G401.6 (cell line): ENCODE measurements around the gene GIPC3.

Experiments
- FAIRE-seq: peaks from 2 replicates; lab custom pipeline; 2012; peaks lifted over from hg19 to GRCh38; lab: Jason Lieb, UNC

The GIPC3 gene

DNA sequence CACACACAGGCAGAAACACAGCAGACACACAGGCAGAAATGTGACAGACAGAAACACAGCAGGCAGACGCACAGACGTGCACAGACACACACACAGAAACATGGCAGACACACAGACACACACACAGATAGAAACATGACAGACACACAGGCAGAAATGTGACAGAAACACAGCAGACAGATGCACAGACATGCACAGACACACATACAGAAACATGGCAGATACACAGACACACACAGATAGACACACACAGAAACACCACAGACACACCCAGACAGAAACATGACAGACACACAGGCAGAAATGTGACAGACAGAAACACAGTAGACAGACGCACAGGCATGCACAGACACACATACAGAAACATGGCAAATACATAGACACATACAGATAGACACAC, 20.1 kb downstream of the GIPC3 start:
- FAIRE-seq = no peak

DNA sequence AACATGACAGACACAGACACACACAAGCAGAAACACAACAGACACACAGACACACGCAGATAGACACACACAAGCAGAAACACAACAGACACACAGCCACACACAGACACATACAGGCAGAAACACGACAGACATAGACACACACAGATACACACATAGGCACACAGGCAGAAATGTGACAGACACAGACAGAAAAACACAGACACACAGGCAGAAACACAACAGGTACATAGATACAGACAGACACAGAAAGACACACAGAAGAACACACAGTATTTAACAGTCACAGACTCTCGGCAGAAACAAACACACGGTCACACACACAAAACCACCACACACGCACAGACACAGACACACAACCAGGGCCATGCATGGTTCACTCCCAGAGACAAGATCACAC, 20.5 kb downstream of the GIPC3 start:
- FAIRE-seq = no peak

- FAIRE-seq = no peak
These were observed 21.0 kb downstream of the GIPC3 start for GRCh38 chr19:3606174-3606689.

DNA sequence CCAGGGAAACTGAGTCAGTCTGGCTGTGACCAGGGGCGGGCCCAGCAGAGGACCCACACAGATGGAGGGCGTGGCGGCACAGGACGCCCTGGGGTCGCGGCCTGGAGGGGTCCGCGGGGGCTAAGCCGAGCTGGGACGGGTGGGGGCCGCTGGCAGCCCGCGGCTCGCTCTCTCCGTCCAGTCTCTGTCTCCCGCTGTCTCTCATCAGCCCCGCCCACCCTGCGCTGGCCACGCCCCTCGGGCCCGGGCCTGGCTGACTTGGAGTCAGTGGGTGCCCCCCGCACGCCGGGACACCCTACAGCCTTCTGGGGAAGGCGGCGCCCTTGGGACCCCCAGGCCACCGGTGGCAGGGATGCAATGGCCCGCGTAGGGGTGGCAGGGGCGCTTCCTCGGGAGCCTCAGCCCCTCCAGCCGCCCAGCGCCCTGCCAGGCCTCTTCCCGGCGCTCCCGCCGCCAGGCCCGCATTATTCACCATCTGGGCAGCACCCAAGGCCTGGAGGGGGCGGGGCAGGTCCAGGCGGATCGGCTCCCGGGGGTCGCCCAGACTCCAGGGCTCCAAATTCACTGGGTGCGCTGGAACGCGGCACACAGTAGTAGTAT, 21.5 kb downstream of the GIPC3 start, which contains the start of gene TBXA2R:
Gene TBXA2R (minus strand): TSS at position 186 of the 600 bp plus-strand sequence. CDS start 6,241 bp downstream, outside the sequence.
- FAIRE-seq = no peak

DNA sequence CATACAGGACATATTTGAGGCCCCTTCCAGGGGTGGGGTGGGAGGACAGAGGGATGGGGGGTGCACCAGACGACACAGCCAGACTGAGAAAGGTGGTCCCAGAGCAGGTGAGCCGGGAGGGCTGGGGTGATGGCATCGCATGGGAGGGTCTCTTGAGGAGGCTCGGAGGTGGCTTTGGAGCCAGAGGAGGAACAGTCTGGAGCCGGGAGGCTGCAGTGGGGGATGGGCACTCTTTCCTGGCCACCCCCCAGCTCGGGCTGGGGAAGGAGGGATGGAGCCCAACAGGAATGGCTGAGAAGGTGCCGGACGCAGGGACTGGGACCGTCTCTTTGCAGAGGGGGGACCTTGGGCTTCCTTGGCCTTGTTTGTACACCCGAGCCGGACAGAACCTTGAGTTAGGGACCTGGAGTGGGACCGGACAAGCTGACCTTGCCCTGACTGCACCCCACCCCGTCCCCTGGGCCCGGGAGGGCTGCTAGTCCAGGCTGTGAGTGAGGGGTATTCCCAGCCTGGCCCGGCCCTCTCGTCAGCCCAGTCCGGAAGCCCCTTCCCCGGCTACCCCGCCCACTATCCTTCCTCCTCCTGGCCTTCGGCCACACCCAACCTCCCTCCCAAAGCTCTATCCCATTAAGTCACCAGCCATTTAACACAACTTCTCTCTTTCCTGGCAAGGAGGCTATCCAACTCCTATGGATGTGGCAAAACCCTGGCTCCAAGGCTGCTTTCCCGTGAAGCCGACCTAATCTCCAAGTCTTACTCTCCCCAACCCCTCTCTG, 22.2 kb downstream of the GIPC3 start:
- FAIRE-seq = peak; percentile 96

DNA sequence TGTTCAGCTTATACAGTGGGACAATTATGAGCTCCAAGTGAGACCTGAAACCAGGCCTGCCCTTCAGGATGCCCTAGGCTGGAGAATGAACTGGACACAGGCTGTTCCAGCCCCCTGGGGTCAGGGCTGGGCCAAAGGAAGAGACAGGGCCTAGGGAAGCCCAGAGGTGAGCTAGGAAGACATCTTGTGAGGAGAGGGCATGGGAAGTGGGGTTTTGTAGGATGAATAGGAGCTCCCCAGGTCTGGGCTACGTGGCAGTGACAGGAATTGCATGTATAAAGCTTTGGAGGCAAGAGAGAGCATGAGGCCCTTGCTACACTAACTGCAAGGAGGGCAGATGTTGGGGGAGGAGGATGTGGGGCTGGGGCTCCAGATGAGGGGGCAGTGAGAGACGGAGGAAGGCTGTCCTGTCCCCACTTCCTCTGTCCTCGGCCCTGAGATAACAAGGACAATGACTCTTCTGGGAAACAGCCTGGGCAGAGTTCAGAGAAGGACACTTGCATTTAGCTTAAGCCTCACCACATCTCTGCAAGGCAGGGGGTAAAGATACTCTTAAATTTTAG, 22.9 kb downstream of the GIPC3 start:
- FAIRE-seq = no peak

DNA sequence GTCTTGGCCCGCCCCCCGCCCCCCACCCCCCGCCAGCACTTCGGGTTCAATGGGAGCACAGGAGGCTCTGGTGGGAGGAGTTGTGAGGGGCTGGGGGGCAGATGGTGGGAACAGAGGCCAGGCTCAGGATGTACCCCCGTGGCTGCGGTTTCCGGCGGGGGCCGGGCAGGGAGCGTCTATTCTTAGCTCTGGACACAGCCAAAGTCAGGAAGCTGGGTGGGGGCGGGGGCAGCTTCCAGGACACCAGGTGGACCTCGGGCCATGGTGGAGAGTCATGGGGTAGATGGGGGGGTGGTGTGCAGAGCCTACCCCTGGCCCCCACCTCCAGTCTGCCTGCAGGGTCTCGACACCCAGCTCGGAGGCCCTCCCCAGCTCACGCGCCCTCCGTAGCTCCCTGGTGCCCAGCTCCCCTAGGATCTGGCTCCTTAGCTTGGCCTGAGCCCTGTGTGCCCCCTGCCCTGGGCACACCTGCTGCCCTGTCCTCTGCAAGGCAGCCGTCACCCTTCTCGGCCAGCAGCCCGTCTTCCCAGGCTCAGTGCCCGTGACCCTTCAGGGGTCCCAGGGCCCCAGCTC, 23.6 kb downstream of the GIPC3 start:
- no peak for FAIRE-seq

GRCh38 chr19:3609779-3610719, 24.8 kb downstream of the GIPC3 start:
- FAIRE-seq = no peak

DNA sequence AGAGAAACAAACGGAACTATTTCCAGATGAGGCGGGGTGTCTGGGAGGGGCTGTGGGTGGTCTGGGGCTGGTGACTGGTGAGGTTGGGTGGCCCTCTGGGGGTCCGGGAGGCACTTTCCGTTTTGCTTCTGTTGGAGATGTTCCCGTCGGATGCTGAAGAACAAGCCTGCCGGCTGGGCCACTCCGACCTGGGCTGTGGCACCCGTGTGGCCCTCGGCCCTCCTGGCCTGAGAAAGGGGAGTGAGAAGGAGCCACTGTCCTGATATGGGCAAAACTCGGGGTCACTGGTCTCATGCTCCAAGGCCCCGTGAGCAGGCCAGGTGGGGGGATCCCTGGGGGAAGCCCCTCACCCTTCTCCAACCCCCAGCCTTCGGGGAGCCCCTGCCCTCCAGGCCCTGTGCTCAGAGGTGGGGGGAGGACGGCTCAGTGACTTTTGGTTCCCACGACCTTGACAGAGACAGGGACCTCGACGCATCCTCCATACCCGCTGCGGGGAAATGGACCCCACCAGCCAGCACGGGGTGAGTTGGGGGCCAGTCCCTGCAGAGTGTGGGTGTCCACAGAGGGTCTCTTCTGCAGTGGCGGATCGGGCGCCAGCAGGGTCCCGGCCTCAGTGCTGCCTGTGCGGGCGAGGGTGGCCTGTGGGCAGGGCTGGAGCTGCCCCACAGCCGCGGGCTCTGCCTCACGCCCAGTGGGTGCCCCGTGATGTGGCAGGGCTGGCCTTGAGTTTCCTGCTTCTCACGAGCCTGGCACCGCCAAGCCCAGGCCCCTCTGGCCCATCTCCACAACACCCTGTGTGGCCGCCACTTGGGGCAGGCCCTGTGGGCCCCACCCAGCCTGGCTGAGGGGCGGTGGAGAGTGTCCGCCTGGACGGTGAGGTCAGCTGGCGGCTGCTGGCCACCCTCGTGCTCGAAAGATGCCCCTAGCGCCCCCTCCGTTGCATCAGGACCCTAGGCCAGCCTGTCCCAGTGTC, 25.8 kb downstream of the GIPC3 start:
- no peak for FAIRE-seq

DNA sequence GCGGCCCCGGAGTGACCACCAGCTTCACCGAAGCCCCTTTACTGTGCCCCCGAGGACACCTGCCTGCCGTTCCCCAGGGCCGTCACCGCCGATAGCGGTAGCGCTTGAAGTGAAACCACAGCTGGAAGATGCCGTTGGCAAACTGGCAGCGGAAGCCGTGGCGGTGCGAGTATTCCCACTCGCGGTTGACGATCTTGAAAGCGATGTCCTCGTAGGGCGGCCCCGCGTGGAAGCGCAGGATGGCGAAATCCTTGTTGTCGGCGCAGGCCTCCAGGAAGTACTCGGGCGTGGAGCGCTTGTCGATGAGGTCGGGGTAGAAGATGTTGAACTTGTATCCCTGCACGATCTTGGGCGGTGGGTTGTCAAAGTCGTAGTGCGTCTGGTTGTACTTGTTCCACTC, 26.6 kb downstream of the GIPC3 start:
- no peak for FAIRE-seq

- no peak for FAIRE-seq
These were observed 27.1 kb downstream of the GIPC3 start for GRCh38 chr19:3612330-3612729.

GRCh38 chr19:3612901-3613741, 27.8 kb downstream of the GIPC3 start:
- FAIRE-seq = no peak

DNA sequence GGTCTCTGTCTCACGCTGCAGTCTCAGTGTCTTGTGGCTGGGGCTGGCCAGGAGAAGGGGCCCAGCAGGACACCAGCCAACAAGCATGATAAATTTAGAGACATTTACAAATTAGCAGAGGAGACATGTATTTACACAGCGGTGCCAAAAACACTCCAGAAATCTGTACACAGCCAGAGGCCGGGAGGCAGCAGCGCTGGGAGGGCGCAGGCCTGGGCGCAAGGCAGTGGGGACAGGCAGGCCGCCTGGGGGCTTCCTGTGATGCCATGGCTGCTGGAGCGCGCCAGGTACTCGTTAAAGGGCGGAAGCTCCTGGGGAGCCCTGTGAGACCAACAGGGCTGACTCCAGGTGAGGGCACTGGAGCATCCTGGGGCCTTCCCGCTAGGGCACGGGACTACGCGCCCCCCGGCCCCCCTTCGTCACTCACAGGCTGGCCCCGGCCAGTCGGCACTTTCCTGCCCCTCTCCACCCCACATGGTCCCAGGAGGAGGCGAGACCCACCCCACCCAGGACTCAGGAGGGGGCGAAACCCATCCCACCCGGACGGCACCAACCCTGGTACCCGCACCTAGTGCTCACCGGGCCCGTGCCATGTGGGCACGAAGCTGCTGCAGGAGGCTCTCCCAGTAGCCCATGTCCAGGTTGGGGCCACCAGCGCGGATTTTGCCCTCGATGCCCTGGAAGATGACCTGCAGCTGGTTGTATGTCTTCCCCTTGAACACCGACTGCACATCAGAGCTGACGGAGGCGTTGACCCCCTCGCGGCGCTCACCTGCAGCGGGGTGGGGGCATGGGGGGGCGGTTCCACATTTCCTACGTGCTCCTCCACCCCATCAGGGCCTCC, 28.8 kb downstream of the GIPC3 start:
- no peak for FAIRE-seq

DNA sequence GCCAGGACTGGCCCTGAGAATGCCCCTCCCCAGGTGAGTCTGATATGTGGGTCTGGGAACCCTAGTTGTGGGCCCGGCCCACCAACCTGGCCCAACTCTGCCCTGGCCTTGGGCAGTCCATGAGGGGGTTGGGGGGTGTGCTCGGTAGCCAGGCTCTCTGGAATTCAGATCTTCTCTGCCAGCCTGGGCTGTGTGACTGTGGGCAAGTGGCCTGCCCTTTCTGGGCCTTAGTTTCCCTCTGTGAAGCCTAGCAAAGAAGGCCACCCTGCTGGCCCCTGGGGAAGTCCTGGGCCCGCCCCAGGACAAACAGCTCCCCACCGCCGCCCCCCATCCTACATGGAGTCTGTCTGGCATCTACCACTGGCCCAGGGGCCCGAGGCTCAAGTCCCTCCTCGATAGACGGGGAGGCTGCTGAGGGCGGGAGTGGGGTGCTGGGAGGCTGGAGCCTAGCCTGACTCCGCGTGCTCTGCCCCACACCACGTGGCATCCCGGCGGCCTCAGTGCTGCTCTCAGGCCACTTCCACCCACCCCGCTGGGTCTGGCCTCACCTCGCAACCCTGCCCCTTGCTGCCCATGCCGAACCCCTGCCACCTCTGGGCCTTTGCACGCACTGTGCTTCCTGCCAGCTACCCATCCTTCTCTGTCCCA, 29.7 kb downstream of the GIPC3 start:
- FAIRE-seq = no peak

- FAIRE-seq = no peak
These were observed 30.4 kb downstream of the GIPC3 start for GRCh38 chr19:3615524-3616135.

DNA sequence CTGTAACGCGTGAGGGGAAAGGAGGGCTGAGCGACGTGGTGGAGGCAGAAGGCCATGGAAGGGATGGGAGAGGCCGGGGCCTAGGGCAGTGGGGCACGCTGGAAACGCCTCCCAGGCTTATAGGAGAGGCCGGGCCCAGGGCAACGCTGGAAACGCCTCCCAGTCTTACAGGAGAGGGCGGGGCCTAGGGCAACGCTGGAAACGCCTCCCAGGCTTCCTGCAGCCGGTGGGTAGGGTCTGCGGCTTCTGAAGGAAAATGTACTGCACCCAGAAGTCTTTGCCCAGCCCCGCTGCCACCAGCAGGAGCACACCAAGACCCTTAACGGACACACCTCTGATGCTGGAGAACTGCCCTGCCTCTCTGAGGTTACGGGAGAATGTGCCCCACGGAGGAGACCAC, 32.2 kb downstream of the GIPC3 start:
- peak; percentile 8 for FAIRE-seq

- no peak for FAIRE-seq
These were observed 33.0 kb downstream of the GIPC3 start for GRCh38 chr19:3618144-3618810.
